ENCODE data around the gene ZNF521.

GRCh38 chr18:25109484-25109883, 242.5 kb downstream of the ZNF521 start:
- no peak for TF ChIP-seq CTCF (IDR thresholded peaks at IDR 0.05; ENCODE audit: insufficient read depth, low read depth, low read length)
- TF ChIP-seq EZH2 (IDR thresholded peaks at IDR 0.05; ENCODE audit: insufficient read depth, low read length), result no peak
